ENCODE measurements around the gene CDC42BPA. TPM values are rescaled to one million over a fixed set of nuclear protein-coding genes. Genes with fewer than 3 reads are reported as not detected.

CDC42BPA gene
- total RNA-seq, 1 experiment from 2014 or later, result 25.2 TPM

DNA sequence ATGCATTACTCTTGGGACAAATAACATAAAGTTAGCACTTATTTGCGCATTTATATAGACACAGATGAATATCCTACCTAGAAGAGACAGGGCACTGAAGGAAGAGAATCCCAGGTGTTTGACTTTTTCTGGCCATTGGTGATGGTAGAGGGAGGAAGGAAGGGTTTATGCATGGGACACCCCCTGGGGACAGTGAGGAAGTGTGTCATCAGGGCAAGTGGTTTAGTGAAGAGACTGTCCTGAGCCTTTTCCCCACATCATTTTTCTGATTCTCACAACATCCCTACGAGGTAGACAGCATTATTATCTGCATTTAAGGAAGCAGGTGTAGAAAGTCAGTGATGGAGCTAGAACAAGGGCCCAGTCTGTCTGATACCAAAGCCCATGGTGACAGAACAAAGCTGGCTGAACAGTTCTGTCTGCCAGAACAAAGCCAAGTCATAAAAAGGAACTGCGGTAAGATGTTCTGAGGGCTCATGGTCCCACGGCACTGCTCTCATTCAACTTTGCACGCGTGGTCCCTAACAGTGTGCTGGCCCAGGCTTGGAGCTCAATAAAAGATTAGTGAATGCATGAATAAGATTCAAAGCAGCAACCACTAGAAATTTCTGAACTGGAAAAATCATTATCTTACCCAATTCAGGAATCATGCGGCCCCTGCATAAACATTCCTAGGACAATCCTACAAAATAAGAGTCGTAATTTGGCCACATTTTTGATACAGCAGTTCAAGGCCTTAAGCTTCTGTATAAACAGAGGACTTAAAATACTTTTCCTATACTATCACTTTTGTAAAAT, 12.2 kb upstream of the CDC42BPA start:
- CTCF ChIA-PET, result no interaction called here
- DNase-seq (ENCODE audit: low spot score) (no peak), ATAC-seq (no peak)
- peaks cover 15% of the 10 kb centered on the region for H3K36me3 Mint-ChIP-seq
- peaks cover 20% of the 10 kb centered on the region for H3K9me3 Mint-ChIP-seq
- H3K27ac Mint-ChIP-seq, result no peak overlapping the region
- peaks cover 24% of the 10 kb centered on the region for H3K4me1 Mint-ChIP-seq
- no peak for TF ChIP-seq TP53 (CRISPR knock-in tag; IDR thresholded peaks at IDR 0.05)
- TF ChIP-seq PRRX2 (CRISPR knock-in tag; IDR thresholded peaks at IDR 0.05), result no peak
- no peak for TF ChIP-seq SOX15 (CRISPR knock-in tag; IDR thresholded peaks at IDR 0.05)
- no peak for TF ChIP-seq PREB (CRISPR knock-in tag; IDR thresholded peaks at IDR 0.05; ENCODE audit: borderline replicate concordance)
- TF ChIP-seq ZNF416 (CRISPR knock-in tag; IDR thresholded peaks at IDR 0.05), result no peak
- TF ChIP-seq CBFB (CRISPR knock-in tag; IDR thresholded peaks at IDR 0.05; ENCODE audit: low read depth), result no peak
- no peak for TF ChIP-seq NR3C1 (CRISPR knock-in tag; conservative IDR thresholded peaks at IDR 0.05; ENCODE audit: low read depth)
- TF ChIP-seq, protein P1, sequence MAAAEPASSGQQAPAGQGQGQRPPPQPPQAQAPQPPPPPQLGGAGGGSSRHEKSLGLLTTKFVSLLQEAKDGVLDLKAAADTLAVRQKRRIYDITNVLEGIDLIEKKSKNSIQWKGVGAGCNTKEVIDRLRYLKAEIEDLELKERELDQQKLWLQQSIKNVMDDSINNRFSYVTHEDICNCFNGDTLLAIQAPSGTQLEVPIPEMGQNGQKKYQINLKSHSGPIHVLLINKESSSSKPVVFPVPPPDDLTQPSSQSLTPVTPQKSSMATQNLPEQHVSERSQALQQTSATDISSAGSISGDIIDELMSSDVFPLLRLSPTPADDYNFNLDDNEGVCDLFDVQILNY (CRISPR knock-in tag; IDR thresholded peaks at IDR 0.05), result no peak
- TF ChIP-seq, protein P2, sequence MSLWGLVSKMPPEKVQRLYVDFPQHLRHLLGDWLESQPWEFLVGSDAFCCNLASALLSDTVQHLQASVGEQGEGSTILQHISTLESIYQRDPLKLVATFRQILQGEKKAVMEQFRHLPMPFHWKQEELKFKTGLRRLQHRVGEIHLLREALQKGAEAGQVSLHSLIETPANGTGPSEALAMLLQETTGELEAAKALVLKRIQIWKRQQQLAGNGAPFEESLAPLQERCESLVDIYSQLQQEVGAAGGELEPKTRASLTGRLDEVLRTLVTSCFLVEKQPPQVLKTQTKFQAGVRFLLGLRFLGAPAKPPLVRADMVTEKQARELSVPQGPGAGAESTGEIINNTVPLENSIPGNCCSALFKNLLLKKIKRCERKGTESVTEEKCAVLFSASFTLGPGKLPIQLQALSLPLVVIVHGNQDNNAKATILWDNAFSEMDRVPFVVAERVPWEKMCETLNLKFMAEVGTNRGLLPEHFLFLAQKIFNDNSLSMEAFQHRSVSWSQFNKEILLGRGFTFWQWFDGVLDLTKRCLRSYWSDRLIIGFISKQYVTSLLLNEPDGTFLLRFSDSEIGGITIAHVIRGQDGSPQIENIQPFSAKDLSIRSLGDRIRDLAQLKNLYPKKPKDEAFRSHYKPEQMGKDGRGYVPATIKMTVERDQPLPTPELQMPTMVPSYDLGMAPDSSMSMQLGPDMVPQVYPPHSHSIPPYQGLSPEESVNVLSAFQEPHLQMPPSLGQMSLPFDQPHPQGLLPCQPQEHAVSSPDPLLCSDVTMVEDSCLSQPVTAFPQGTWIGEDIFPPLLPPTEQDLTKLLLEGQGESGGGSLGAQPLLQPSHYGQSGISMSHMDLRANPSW (CRISPR knock-in tag; conservative IDR thresholded peaks at IDR 0.05; ENCODE audit: low read depth), result no peak
- TF ChIP-seq ATF3 (CRISPR knock-in tag; conservative IDR thresholded peaks at IDR 0.05), result no peak
- no peak for TF ChIP-seq TEAD4 (CRISPR knock-in tag; IDR thresholded peaks at IDR 0.05)
- TF ChIP-seq ZNF532 (CRISPR knock-in tag; IDR thresholded peaks at IDR 0.05; ENCODE audit: borderline replicate concordance), result no peak
- no peak for TF ChIP-seq NFE2L1 (CRISPR knock-in tag; IDR thresholded peaks at IDR 0.05)
- no peak for TF ChIP-seq RORB (CRISPR knock-in tag; IDR thresholded peaks at IDR 0.05)
- TF ChIP-seq, protein P3, sequence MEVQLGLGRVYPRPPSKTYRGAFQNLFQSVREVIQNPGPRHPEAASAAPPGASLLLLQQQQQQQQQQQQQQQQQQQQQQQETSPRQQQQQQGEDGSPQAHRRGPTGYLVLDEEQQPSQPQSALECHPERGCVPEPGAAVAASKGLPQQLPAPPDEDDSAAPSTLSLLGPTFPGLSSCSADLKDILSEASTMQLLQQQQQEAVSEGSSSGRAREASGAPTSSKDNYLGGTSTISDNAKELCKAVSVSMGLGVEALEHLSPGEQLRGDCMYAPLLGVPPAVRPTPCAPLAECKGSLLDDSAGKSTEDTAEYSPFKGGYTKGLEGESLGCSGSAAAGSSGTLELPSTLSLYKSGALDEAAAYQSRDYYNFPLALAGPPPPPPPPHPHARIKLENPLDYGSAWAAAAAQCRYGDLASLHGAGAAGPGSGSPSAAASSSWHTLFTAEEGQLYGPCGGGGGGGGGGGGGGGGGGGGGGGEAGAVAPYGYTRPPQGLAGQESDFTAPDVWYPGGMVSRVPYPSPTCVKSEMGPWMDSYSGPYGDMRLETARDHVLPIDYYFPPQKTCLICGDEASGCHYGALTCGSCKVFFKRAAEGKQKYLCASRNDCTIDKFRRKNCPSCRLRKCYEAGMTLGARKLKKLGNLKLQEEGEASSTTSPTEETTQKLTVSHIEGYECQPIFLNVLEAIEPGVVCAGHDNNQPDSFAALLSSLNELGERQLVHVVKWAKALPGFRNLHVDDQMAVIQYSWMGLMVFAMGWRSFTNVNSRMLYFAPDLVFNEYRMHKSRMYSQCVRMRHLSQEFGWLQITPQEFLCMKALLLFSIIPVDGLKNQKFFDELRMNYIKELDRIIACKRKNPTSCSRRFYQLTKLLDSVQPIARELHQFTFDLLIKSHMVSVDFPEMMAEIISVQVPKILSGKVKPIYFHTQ (CRISPR knock-in tag; IDR thresholded peaks at IDR 0.05), result no peak
- TF ChIP-seq NR1H2 (CRISPR knock-in tag; IDR thresholded peaks at IDR 0.05), result no peak
- no peak for TF ChIP-seq MLX (CRISPR knock-in tag; IDR thresholded peaks at IDR 0.05)
- POLR2A ChIA-PET, result interaction anchor here (0.6 to 1.4 kb wide), 2 partner anchors 12 to 13 kb away, joined by 4 to 6 read pairs; partner anchors contain the start of gene CDC42BPA
- peaks cover 13% of the 10 kb centered on the region for H3K27me3 Mint-ChIP-seq (ENCODE audit: low read depth)
- H3K4me3 Mint-ChIP-seq, result no peak overlapping the region
